Panc1 (cell line): Measurements from ENCODE around the gene IKBIP.

Source experiments
- CTCF ChIP-seq: fragments of 450-650 bp; IDR thresholded peaks from 2 replicates; pipeline ENCODE4 v1.5.1; 2017; ENCODE audit warnings: mild to moderate bottlenecking
- POLR2AphosphoS5 ChIP-seq: IDR thresholded peaks from 2 replicates; pipeline ENCODE4 v1.6.1; 2012; ENCODE audit warnings: mild to moderate bottlenecking, low read depth, low read length, moderate library complexity
- TCF7L2 ChIP-seq: IDR thresholded peaks from 2 replicates; pipeline ENCODE4 v1.6.1; 2011; ENCODE audit warnings: mild to moderate bottlenecking, low read depth, low read length, inconsistent platforms

GRCh38 chr12:98678946-98679610 lies 34.5 kb upstream of the IKBIP start:
- TF ChIP-seq CTCF (no peak), POLR2AphosphoS5 (no peak), TCF7L2 (no peak)
